Right forelimb (tissue), 1 donor: Measurements from ENCODE around the gene FAM107A.
A peak's percentile ranks its signal among the peaks of the same experiment; 100 is the strongest.
"Not testable (repeated sequence)": the region's sequence is repeated elsewhere in the genome, so short reads cannot be mapped to it uniquely, and the experiment has no call there.

Source experiments
- DNase-seq: peaks from one replicate; pipeline ENCODE4 v3.0.0-alpha.2; 2018

FAM107A gene

GRCh38 chr3:58535531-58536500 is 41.4 kb downstream of the FAM107A start:
- DNase-seq: no peak

GRCh38 chr3:58534592-58535494 is 42.3 kb downstream of the FAM107A start:
- no peak for DNase-seq

- peak; percentile 74 for DNase-seq
Observed at GRCh38 chr3:58532794-58533220, 44.4 kb downstream of the FAM107A start.

- DNase-seq: no peak
Observed at GRCh38 chr3:58531956-58532355, 45.2 kb downstream of the FAM107A start.

- no peak for DNase-seq
Observed at GRCh38 chr3:58531555-58531954, 45.6 kb downstream of the FAM107A start.

GRCh38 chr3:58530354-58530865 is 46.8 kb downstream of the FAM107A start:
- no peak for DNase-seq

GRCh38 chr3:58529516-58530353 is 47.5 kb downstream of the FAM107A start:
- no peak for DNase-seq

- no peak for DNase-seq
Observed at GRCh38 chr3:58528629-58529028, 48.6 kb downstream of the FAM107A start.

GRCh38 chr3:58527440-58527839 is 49.8 kb downstream of the FAM107A start:
- not testable (repeated sequence) for DNase-seq

- DNase-seq: no peak
Observed at GRCh38 chr3:58526515-58526957, 50.7 kb downstream of the FAM107A start.

- no peak for DNase-seq
Observed at GRCh38 chr3:58524326-58524888, 52.8 kb downstream of the FAM107A start.

GRCh38 chr3:58522759-58523425 is 54.3 kb downstream of the FAM107A start:
- no peak for DNase-seq

GRCh38 chr3:58521917-58522631 is 55.1 kb downstream of the FAM107A start:
- no peak for DNase-seq

GRCh38 chr3:58521336-58521670 is 55.9 kb downstream of the FAM107A start:
- DNase-seq: no peak

- no peak for DNase-seq
Observed at GRCh38 chr3:58520403-58521335, 56.5 kb downstream of the FAM107A start.

- no peak for DNase-seq
Observed at GRCh38 chr3:58519668-58520402, 57.4 kb downstream of the FAM107A start.

GRCh38 chr3:58518291-58518789 is 58.9 kb downstream of the FAM107A start:
- DNase-seq: no peak

GRCh38 chr3:58514405-58514804 is 62.8 kb downstream of the FAM107A start:
- DNase-seq: no peak
